ENCODE data around the gene RALA.
A peak's percentile ranks its signal among the peaks of the same experiment; 100 is the strongest.

Gene RALA

GRCh38 chr7:39614299-39614698 lies 9.1 kb upstream of the RALA start:
- no peak for DNase-seq

GRCh38 chr7:39615350-39615975 lies 7.9 kb upstream of the RALA start:
- no peak for DNase-seq

- DNase-seq: peak; percentile 48
These were observed 7.2 kb upstream of the RALA start for GRCh38 chr7:39616138-39616537.

DNA sequence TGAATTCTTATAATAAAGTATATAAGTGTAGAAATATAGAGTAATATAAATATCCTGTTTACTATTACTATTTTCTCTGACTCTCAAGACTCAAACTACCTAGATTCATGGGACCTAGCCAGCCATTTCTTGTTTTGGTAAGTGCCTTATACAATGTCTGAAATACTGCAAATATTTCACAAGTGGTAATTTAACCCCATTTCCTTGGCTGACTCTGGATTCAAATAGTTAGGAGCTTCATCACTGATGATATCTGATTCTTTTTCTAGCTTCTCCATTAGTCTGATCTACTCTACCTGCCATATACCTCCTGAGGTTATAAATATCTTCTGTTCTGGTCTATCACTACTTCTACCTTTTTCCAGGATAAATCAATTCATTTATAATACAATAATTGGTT lies 6.4 kb upstream of the RALA start:
- peak; percentile 64 for DNase-seq

GRCh38 chr7:39618868-39619267 lies 4.5 kb upstream of the RALA start:
- no peak for DNase-seq

DNA sequence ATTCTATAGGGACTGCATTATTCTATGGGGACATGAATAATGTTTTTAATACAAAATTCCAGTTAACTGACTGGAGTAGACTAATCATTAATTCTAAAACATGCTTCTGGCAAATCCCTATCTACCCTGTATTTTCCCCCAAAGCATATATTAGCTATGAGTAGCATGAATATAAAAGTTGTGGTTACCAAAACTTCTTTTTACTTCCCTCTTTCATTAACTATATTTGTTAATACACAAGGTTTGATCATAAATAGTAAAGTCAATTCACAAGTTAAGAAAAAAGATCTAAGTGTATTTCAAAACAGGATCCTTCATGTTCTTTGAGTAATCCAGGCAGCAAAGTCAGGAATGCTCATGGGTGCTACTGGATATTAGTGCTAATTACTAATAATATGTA lies 2.9 kb upstream of the RALA start:
- no peak for DNase-seq

GRCh38 chr7:39621261-39621660 lies 2.1 kb upstream of the RALA start:
- DNase-seq: peak; percentile 96

- peak; percentile 67 for DNase-seq
These were observed 1.5 kb upstream of the RALA start for GRCh38 chr7:39621784-39622411.

- DNase-seq: no peak
These were observed 763 bp upstream of the RALA start for GRCh38 chr7:39622609-39623008.

GRCh38 chr7:39623732-39624441 lies 515 bp downstream of the RALA start:
- no peak for DNase-seq

GRCh38 chr7:39624442-39624807 lies 1.1 kb downstream of the RALA start:
- peak; percentile 48 for DNase-seq

DNA sequence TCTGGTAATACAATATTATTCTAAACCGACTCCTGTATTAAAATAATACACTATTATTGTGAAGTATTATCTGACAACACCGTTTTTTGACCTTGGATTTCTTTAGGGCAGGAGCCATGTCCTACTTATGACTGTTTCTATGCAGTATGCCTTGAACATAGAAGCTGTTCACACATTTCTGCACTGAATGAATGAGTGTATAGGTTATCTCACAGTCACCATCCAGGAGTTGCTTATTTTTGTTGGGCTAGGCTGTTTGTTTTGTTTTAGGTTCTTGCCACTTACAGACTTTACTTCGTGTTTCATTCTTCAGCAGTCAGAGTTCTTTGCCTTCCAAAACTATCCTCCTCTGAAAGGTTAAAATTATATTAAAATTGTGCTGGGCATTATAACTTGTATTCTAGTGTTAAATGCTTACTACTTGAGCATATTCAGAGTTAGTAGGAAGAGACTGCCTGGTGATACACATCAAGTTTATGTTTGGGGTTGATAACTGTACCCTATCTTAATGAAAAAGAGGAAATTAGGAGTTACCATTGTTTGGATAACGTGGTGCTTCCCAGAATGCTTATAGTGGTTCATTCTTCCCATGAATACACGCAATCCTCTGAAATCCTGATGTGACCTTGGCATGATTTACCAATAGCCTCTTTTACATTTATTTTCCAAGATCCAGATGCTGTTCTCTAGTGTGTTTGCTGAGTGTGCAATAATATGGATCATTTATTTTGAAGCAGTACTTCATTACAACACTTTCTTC lies 1.7 kb downstream of the RALA start:
- peak; percentile 55 for DNase-seq

DNA sequence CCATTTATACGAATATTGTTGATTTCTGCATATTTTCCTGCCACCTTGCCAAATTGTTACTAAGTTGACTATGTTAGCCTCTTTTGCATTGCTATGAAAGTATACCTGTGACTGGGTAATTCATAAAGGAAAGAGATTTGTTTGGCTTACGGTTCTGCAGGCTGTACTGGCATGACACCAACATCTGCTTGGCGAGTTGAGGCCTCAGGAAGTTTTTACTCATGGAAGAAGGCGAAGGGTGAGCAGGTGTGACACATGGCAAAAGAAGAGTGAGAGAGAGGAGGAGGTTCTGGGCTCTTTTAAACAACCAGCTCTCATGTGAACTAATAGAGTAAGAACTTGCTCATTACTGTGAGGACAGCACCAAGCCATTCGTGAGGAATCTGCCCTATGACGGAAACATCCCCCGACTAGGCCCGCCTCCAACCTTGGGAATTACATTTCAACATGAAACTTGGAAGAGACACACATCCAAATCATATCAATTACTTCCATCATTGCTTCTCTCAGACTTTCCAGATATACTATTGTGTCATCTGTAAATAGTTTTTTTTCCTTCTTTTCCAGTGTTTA lies 8.4 kb downstream of the RALA start:
- DNase-seq: no peak

GRCh38 chr7:39633563-39634477 lies 10.4 kb downstream of the RALA start:
- no peak for DNase-seq

- no peak for DNase-seq
These were observed 11.1 kb downstream of the RALA start for GRCh38 chr7:39634478-39634805.

DNA sequence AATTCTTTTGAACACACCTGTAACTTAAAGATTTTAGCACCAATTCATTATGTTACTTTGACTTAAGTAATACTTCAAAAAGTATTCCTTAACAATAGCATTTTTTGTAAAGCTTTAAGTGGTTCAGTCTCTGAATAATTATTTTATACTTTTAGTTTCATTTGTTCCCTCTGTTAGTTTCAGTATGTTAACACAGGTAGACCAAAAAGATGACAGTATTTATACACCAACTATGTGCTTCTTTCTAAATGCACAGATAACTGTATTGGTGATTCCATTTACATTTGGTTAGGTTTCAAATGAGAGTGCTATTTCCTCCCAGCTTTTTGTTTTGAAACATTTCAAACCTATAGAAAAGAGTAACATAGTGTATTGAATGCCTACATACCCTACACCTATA lies 14.0 kb downstream of the RALA start:
- DNase-seq: no peak

GRCh38 chr7:39637963-39638485 lies 14.7 kb downstream of the RALA start:
- DNase-seq: no peak

GRCh38 chr7:39642896-39643295 lies 19.5 kb downstream of the RALA start:
- no peak for DNase-seq

DNA sequence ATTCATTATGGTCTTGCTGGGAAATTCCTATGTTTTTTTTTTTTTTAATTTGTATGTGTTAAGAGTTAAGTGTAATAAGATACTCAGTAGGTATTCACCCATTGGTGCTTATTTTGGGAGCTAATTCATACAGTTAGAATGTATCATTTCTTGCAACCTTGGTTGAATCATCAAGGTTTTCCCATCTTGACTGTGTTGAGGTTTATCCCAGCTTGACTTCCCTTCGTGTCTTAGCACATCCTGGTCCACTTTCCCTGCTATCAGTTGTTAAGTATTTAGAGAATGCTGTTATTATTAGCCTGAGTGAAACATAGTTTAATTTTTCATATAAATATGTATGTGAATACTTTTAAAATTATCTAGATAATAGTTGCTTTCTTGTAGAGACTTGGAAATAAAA lies 20.8 kb downstream of the RALA start:
- DNase-seq: peak; percentile 77

- no peak for DNase-seq
These were observed 22.4 kb downstream of the RALA start for GRCh38 chr7:39645482-39646407.

DNA sequence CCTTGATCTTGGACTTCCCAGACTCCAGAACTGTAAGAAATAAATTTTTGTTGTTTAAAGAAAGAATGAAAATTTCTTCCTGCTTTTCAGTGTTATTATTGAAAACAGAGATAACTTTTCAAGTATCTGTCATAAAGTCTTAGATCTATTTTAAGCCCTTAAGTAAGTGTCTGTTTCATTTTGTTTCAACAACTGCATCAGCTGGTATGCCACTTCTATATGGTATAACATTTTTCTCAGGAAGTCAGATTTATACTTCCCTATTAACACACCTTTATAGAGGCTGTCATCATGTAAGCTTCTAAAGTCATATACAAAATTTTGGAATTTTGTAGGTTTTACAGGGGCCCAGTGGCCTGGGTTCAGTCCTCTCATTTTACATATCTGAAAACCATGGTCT lies 24.4 kb downstream of the RALA start:
- DNase-seq: no peak

All from HCEC 1CT (cell line).